ENCODE data around the gene UBE2J2. TPM values are rescaled to one million over a fixed set of nuclear protein-coding genes. Genes with fewer than 3 reads are reported as not detected.
A peak's percentile ranks its signal among the peaks of the same experiment; 100 is the strongest.

Gene UBE2J2
- total RNA-seq, 1 donor, result 26.9 TPM

DNA sequence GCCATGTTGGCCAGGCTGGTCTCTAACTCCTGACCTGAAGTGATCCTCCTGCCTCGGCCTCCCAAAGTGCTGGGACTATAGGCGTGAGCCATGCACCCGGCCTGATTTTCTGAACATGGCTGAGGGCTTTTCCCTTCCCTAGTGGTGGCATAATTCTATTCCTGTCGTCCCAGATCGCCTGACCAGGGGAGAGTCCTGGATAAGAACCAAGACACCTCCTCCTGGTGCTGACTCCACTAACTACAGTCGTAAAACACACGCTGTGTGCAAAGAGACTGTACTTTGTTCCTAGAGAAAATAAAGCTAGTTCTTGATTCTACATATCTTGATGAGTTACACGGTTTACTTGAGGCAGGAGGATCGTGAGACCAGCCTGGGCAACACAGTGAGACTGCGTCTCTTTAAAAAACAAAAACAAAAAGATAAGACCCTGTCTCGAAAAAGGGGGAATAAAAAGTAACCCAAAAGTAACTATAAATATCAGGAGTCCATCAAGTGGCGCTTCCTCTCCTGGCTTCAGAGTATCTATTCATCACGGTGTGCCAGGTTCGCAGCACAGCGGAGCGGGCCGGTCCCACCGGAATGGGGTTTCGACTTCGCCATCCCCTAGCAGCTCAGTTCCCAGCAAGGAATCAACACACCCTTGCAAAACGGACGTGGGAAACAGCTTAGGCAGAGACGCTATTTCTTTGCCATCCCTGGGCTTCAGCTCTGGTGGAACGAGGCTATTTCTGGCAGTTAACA lies 42.8 kb downstream of the UBE2J2 start:
- peak overlapping the region; percentile 96 for H3K4me3 ChIP-seq (ENCODE audit: low read length)
- no peaks in the 10 kb centered on the region for H3K27me3 ChIP-seq (ENCODE audit: insufficient read depth, low read length)
- peaks cover 32% of the 10 kb centered on the region for H3K4me1 ChIP-seq (ENCODE audit: insufficient read depth, low read length)
- H3K9me3 ChIP-seq (ENCODE audit: low read depth, low read length), result no peaks in the 10 kb centered on the region

DNA sequence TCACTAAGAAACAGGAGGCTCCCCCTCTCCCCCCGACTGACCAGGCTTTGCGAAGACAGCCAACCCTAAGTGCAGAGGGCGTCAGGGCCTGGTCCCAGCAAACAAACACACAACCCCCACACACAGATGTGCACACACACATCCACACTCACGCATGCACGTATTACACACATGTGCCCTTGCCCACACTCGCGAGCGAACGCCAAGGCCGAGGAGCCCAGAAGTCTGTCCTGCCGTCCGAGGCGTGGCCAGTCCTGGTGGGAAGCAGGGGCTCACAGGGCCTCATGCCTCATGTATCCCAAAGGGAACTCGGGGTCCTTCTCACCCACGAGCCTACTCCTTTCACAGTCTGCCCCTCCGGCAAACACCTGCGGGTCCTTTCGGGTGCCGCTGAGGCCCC lies 43.9 kb downstream of the UBE2J2 start:
- peaks cover 32% of the 10 kb centered on the region for H3K4me1 ChIP-seq (ENCODE audit: insufficient read depth, low read length)

DNA sequence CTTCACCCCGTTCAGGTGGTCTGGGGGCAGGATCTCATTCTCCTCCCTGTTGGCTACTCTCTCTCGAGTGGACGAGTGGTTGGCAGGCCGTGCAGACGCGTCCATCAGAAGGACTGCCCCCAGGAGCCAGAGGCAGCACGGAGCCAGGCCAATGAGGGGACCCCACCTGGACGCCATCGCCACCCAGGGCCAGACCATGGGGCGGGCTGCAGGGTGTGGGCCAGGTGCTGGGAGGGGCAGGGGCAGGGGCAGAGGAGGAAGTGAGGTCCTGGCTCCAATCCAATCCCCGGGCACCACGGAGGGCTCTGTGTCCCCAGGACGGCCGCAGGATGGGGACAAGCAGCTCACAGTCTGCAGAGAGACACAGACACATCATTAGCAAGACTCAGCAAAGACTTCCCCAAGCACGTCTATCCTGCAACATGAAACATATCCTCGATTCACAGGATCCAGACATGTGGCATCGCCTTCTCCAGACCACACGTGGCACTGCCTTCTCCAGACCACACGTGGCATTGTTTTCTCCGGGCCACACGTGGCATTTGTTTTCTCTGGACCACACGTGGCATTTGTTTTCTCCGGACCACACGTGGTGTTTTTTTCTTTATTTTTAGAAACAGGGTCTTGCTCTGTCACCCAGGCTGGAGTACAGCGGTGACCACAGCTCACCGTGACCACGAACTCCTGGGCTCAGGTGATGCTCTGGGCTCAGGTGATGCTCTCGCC lies 44.9 kb downstream of the UBE2J2 start:
- Histone ChIP-seq H3K4me3 (ENCODE audit: low read length) (no peak overlapping the region), H3K27me3 (ENCODE audit: insufficient read depth, low read length) (no peaks in the 10 kb centered on the region), H3K9me3 (ENCODE audit: low read depth, low read length) (no peaks in the 10 kb centered on the region), H3K4me1 (ENCODE audit: insufficient read depth, low read length) (peaks cover 32% of the 10 kb centered on the region)

More for the DNA sequence above, 43.9 kb downstream of the UBE2J2 start:
- Histone ChIP-seq H3K27me3 (ENCODE audit: insufficient read depth, low read length) (no peaks in the 10 kb centered on the region), H3K4me3 (ENCODE audit: low read length) (no peak overlapping the region), H3K9me3 (ENCODE audit: low read depth, low read length) (no peaks in the 10 kb centered on the region)

DNA sequence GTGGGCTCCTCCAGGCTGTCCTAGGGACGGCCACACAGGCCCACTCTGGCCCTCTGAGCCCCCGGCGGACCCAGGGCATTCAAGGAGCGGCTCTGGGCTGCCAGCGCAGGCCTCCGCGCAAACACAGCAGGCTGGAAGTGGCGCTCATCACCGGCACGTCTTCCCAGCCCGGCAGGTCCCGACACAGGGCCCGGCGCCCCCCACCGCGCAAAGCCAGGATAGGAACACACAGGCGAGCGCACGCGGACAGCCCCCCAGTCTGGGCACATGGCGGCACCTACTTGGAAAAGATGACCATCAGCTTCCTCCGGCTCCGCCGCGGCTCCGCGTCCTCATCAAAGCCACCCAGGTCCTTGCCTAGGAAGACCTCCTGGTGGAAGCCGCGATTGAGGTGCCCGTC lies 45.5 kb downstream of the UBE2J2 start:
- Histone ChIP-seq H3K4me1 (ENCODE audit: insufficient read depth, low read length) (peaks cover 29% of the 10 kb centered on the region), H3K4me3 (ENCODE audit: low read length) (no peak overlapping the region), H3K27me3 (ENCODE audit: insufficient read depth, low read length) (no peaks in the 10 kb centered on the region), H3K9me3 (ENCODE audit: low read depth, low read length) (no peaks in the 10 kb centered on the region)

DNA sequence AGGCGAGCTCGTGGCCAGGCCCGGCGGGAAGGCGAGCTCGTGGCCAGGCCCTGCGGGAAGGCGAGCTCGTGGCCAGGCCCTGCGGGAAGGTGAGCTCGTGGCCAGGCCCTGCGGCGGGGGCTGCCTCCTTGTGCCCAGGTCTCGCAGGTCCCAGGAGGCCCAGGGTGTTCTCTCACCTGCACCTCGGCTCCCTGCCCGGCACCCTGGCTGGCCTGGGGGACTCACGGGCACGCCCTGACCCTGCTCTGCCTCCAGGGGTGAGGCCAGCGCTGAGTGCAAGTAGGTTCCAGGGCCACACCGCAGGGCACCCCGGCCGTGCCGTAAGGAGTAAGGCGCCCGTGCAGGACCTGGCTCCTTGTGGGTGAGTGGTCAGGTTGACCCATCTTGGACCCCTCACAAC lies 46.3 kb downstream of the UBE2J2 start:
- H3K4me1 ChIP-seq (ENCODE audit: insufficient read depth, low read length), result peaks cover 22% of the 10 kb centered on the region
- H3K27me3 ChIP-seq (ENCODE audit: insufficient read depth, low read length), result no peaks in the 10 kb centered on the region
- H3K4me3 ChIP-seq (ENCODE audit: low read length), result no peak overlapping the region
- no peaks in the 10 kb centered on the region for H3K9me3 ChIP-seq (ENCODE audit: low read depth, low read length)

DNA sequence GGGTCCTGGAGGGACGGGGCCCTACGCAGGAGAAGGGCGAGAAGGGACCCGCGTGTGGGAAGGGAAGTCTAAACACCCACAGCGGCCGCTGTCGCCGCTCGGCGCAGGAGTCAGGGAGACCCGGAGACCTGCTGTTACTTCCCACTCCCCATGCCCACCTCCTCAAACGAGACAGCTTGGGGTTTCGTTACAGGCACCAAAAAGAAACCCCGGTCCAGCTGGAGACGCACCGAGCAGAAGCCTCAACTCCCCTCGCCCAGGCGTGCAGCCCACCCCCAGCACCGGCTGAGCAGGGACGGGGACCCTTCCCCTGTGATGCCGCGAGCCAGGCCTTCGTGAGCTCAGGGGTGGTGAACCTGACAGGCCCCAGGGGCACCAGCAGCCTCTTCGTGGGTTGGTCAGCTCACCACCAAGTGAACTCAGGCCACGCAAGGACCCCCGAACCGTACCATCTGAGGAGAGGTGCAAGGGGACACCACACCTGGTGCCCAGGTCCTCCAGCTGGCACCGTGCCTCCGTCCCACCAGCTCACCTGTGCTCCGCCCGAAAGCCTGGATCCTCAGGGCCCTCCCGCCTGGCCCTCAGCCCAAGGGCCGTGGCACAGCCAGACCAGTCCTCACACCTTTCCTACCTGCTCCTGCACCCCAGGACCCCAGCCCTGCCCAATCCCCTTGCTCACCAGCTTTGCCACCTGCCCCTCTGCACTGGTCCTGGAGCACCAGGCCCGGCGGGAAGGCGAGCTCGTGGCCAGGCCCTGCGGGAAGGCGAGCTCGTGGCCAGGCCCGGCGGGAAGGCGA lies 46.9 kb downstream of the UBE2J2 start:
- no peaks in the 10 kb centered on the region for H3K9me3 ChIP-seq (ENCODE audit: low read depth, low read length)
- H3K4me1 ChIP-seq (ENCODE audit: insufficient read depth, low read length), result peaks cover 22% of the 10 kb centered on the region
- no peaks in the 10 kb centered on the region for H3K27me3 ChIP-seq (ENCODE audit: insufficient read depth, low read length)
- H3K4me3 ChIP-seq (ENCODE audit: low read length), result no peak overlapping the region

DNA sequence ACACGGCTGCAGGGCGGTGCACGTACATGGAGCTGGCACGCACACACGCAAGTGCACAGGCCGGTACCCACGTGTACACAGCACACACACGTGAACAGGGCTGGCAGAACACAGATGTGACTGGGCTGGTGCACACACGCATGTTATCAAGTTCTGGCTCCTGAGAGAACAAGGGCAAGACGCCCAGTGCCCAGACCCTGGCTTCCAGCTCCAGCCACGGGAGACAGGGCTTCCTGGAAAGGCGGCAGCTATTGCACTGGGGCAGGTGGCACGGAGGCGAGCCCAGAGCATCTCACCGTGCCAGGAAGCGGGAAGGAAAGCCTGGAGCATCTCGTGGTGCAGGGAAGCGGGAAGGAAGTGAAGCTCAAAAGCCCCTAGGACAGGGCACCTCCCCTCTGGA lies 47.7 kb downstream of the UBE2J2 start:
- Histone ChIP-seq H3K4me1 (ENCODE audit: insufficient read depth, low read length) (peaks cover 23% of the 10 kb centered on the region), H3K27me3 (ENCODE audit: insufficient read depth, low read length) (no peaks in the 10 kb centered on the region), H3K9me3 (ENCODE audit: low read depth, low read length) (no peaks in the 10 kb centered on the region), H3K4me3 (ENCODE audit: low read length) (no peak overlapping the region)

DNA sequence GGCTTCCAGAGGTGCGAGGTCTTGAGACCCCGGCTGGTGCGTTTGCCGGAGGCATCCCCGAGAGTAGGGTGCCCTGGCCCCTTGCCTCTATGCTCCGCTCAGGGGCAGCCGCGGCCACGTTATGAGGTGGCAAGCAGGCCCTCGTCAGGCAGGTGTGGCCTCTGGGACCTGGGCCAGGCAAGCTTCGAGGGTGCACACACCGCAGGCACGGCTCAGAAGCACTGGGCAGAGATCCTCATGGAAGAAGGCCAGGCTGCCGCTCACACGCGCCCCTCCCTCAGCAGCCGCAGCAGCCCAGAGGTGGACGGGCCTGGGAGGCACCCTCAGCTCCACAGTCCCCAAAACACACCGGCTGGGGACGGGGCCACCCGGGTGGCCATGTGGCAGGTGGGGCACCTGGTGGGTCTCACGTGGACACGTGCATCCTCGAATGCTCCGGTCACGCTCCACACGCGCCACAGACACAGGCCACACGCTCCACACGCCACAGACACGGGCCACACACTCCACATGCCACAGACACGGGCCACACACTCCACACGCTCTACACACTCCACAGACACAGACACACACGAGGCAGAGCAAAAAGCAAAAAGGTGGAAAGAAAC lies 48.3 kb downstream of the UBE2J2 start:
- Histone ChIP-seq H3K9me3 (ENCODE audit: low read depth, low read length) (no peaks in the 10 kb centered on the region), H3K4me1 (ENCODE audit: insufficient read depth, low read length) (peaks cover 17% of the 10 kb centered on the region), H3K4me3 (ENCODE audit: low read length) (no peak overlapping the region), H3K27me3 (ENCODE audit: insufficient read depth, low read length) (no peaks in the 10 kb centered on the region)

DNA sequence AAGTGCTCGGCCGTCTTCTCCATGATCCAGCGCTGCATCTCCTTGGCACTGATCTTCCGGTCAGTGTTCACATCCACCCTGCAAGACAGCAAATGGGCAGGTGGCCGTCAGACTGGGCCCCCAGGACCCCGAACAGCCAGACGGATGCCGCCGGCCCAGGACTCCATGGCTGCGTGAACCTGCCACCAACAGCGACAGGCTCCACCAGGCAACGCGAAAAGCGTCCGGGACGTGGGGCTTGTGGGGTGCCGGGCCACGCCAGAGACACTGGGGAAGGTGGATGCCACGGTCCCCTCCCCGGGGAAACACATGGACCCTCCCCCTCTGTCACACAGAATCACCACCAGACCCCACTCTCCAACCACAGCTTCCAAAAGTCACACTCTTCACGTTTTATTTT lies 49.8 kb downstream of the UBE2J2 start:
- Histone ChIP-seq H3K9me3 (ENCODE audit: low read depth, low read length) (no peaks in the 10 kb centered on the region), H3K4me1 (ENCODE audit: insufficient read depth, low read length) (peaks cover 5% of the 10 kb centered on the region), H3K27me3 (ENCODE audit: insufficient read depth, low read length) (no peaks in the 10 kb centered on the region), H3K4me3 (ENCODE audit: low read length) (no peak overlapping the region)

DNA sequence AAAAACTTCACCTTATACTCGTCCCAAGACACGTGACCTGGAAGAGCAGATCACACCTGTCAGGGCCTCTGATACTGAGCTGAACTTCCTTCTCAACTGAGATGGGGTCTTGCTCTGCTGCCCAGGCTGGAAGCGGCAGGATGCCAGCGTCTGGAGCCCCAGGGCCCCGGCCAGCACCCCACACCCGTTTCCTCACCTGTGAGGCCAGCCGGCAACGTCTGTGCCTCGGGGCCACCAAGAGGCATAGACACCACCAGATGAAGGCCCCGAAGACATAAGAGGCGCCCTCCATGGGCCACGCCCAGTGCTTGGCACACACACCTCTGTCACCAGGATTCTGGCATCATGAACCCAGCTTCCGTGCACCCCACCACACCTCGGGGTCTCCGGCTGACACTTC lies 50.3 kb downstream of the UBE2J2 start:
- H3K9me3 ChIP-seq (ENCODE audit: low read depth, low read length), result no peaks in the 10 kb centered on the region
- H3K4me3 ChIP-seq (ENCODE audit: low read length), result no peak overlapping the region
- H3K27me3 ChIP-seq (ENCODE audit: insufficient read depth, low read length), result no peaks in the 10 kb centered on the region
- H3K4me1 ChIP-seq (ENCODE audit: insufficient read depth, low read length), result peaks cover 8% of the 10 kb centered on the region

DNA sequence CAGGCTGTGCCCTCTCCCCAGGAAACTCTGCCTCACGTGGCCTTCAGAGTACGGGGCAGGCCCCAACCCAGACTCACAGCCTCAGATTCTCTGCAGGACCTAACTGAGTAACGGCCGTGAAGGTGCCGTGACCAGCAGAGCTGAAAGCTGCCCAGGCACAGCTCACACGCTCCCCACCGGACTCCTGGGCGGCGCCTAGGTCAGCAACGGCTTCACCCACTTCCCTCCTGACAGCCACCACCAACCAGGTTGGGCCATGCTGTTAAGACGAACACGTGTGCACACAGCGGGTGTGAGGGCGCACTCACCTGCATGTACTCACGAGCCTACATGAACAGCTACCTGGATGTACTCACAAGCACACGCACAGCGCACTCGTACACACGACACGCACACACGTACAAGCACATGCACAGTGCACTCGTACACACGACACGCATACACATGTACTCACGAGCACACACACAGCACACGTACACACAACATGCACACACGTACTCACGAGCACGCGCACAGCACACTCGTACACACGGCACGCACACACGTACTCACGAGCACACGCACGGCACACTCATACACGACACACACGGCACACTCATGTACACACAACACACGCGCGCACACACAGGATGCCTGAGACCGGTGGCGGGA lies 51.0 kb downstream of the UBE2J2 start:
- Histone ChIP-seq H3K9me3 (ENCODE audit: low read depth, low read length) (no peaks in the 10 kb centered on the region), H3K4me3 (ENCODE audit: low read length) (no peak overlapping the region), H3K4me1 (ENCODE audit: insufficient read depth, low read length) (peaks cover 14% of the 10 kb centered on the region), H3K27me3 (ENCODE audit: insufficient read depth, low read length) (no peaks in the 10 kb centered on the region)

DNA sequence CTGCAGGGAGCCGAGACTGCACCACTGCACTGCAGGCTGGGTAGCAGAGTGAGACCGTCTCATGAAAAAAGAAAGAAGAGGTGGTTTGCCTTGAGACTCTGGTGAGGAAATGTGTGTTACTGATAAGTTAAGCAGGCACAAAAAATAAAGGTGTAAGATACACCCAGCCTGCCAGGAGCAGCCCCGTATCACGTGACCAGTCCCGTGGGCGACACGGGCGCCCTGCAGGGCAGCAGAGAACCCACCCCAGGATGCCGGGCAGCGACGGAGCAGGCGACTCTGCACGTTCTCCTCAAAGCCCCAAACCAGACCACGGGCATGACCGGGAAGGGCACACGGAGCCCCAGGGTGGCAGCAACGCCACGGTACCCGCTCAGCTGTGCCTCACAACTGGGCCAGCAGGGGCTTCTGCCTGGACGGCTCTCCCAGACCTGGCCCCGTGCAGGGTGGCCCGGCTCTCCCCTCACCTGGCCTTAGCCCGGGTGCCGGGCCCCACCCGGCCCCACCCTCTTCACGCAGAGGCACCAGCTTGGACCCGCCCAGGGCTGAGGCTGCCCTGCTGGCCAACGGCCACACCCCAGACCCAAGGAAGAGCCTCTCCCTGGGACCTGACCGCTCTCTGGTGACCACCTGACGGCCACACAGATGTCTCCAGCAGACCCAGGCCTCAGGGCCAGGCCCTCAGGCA lies 51.6 kb downstream of the UBE2J2 start:
- Histone ChIP-seq H3K4me3 (ENCODE audit: low read length) (no peak overlapping the region), H3K4me1 (ENCODE audit: insufficient read depth, low read length) (peaks cover 17% of the 10 kb centered on the region), H3K9me3 (ENCODE audit: low read depth, low read length) (no peaks in the 10 kb centered on the region), H3K27me3 (ENCODE audit: insufficient read depth, low read length) (no peaks in the 10 kb centered on the region)

DNA sequence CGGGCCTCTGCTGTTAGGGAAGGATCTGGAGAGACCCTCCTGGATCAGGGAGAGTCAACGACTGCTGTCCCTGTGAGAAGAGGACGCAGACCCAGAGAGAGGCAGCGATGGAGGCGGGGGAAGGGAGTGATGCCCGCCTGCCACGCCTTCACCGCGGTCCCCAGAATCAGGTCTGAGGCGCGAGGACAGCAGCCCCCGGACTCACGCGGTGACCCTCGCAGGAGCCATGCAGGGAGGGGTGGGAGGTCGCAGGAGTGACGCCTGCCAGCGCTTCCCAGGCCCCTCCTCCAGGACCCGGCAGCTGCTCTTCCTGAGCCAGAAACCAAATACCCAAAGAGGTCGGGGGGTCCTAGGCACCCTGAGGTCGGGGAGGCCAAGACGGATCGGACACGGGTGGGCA lies 53.5 kb downstream of the UBE2J2 start:
- Histone ChIP-seq H3K4me1 (ENCODE audit: insufficient read depth, low read length) (peaks cover 31% of the 10 kb centered on the region), H3K4me3 (ENCODE audit: low read length) (no peak overlapping the region), H3K27me3 (ENCODE audit: insufficient read depth, low read length) (no peaks in the 10 kb centered on the region), H3K9me3 (ENCODE audit: low read depth, low read length) (no peaks in the 10 kb centered on the region)

DNA sequence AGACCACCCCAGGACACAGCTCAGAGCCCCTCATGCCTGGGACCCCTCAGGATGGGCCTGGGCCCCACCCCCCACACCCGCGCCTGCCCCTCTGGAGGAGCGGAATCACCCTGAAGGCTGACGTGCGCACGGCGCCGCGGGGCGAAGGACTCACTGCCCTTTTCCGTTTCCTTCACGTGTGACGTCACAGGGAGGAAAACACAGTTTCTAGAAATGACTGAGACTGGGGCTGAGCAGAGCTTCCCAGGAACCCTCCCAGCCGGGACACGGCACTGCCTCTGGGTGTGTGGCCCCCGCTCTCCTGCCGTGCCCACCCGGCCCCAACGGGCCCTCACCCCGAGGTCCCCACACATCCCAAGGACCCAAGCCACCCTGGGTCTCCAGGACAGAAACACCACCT lies 54.3 kb downstream of the UBE2J2 start:
- Histone ChIP-seq H3K27me3 (ENCODE audit: insufficient read depth, low read length) (no peaks in the 10 kb centered on the region), H3K4me3 (ENCODE audit: low read length) (no peak overlapping the region), H3K4me1 (ENCODE audit: insufficient read depth, low read length) (peaks cover 38% of the 10 kb centered on the region), H3K9me3 (ENCODE audit: low read depth, low read length) (no peaks in the 10 kb centered on the region)
